HG03175 (cell line): ENCODE data around the gene KLHL10.
A peak's percentile ranks its signal among the peaks of the same experiment; 100 is the strongest.
"Not testable (repeated sequence)": the region's sequence is repeated elsewhere in the genome, so short reads cannot be mapped to it uniquely, and the experiment has no call there.

Experiments
- ATAC-seq: cut with Tn5 transposase; IDR thresholded peaks from one replicate; pipeline ENCODE4 v1.9.1; 2021; ENCODE audit warnings: mild to moderate bottlenecking, moderate library complexity; ENCODE audit not compliant: unreplicated experiment

Gene KLHL10

GRCh38 chr17:41813152-41813680 is 24.4 kb upstream of the KLHL10 start:
- ATAC-seq: no peak

GRCh38 chr17:41813699-41814124 is 23.9 kb upstream of the KLHL10 start:
- ATAC-seq: no peak

- ATAC-seq: no peak
Measured at GRCh38 chr17:41814195-41814594, 23.4 kb upstream of the KLHL10 start.

- ATAC-seq: no peak
Measured at GRCh38 chr17:41816637-41817320, 20.8 kb upstream of the KLHL10 start.

- no peak for ATAC-seq
Measured at GRCh38 chr17:41818024-41818423, 19.6 kb upstream of the KLHL10 start.

GRCh38 chr17:41821776-41822175 is 15.8 kb upstream of the KLHL10 start:
- ATAC-seq: no peak

- no peak for ATAC-seq
Measured at GRCh38 chr17:41822216-41823140, 15.1 kb upstream of the KLHL10 start.

GRCh38 chr17:41823141-41823524 is 14.5 kb upstream of the KLHL10 start:
- ATAC-seq: no peak

GRCh38 chr17:41823580-41823979 is 14.0 kb upstream of the KLHL10 start:
- no peak for ATAC-seq

GRCh38 chr17:41824086-41824485 is 13.5 kb upstream of the KLHL10 start:
- ATAC-seq: no peak

- ATAC-seq: no peak
Measured at GRCh38 chr17:41825175-41825845, 12.3 kb upstream of the KLHL10 start.

GRCh38 chr17:41829961-41830360 is 7.7 kb upstream of the KLHL10 start:
- not testable (repeated sequence) for ATAC-seq

GRCh38 chr17:41835214-41835799 is 2.3 kb upstream of the KLHL10 start:
- ATAC-seq: peak; percentile 38

- ATAC-seq: peak; percentile 63
Measured at GRCh38 chr17:41835800-41836549, 1.6 kb upstream of the KLHL10 start, which contains the start of gene NT5C3B. Gene NT5C3B (minus strand): TSS chr17:41836232. CDS start chr17:41836193, 39 bp downstream.

GRCh38 chr17:41836550-41837196 is 952 bp upstream of the KLHL10 start:
- no peak for ATAC-seq

GRCh38 chr17:41839448-41839847 is 1.8 kb downstream of the KLHL10 start:
- ATAC-seq: not testable (repeated sequence)

GRCh38 chr17:41840781-41841180 is 3.2 kb downstream of the KLHL10 start:
- not testable (repeated sequence) for ATAC-seq

- no peak for ATAC-seq
Measured at GRCh38 chr17:41844971-41845370, 7.3 kb downstream of the KLHL10 start.

- no peak for ATAC-seq
Measured at GRCh38 chr17:41848788-41849187, 11.2 kb downstream of the KLHL10 start.
